ENCODE data around the gene GOLGA8S.
"Not testable (repeated sequence)": the region's sequence is repeated elsewhere in the genome, so short reads cannot be mapped to it uniquely, and the experiment has no call there.

Gene GOLGA8S

DNA sequence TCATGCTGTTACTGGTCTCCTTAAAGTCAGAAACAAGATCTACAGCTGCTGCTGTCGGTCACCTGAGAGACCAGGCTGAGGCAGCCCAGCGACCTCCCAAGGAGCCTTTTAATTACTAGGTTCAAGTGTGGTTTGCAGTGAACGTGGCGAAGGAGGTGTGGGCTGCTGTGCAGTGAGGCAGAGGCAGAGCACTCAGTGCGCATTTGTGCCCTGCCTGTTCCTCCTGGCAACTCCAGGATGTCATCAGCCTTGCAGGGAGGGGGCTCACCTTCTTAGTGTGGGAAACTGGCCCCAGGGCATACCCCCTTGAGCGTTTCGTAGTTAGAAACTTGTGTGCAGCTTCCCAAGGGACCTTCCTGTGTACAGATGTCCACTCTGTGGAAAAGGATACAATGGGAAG is 26.6 kb downstream of the GOLGA8S start:
- CTCF ChIA-PET; DNase-seq (ENCODE audit: extremely low spot score); POLR2A ChIA-PET: not testable (repeated sequence)

DNA sequence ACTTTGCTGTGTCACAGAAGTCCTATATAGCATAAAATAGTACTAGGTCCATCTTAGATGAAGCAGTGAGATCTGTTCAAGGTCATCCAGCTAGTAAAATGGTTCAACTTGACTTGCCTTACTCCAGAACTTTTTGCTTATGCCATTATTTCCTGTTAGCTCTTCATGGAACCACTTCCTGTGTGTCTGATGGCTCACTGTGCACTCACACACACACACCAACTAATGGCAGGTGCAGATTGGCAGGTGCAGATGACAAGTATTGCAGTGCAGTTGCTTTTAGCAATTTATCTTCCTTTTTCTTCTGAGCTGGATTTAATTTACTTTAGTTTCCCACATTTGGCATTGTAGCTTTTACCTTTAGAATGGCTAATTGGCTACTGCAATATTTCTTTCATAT is 29.8 kb downstream of the GOLGA8S start:
- TF ChIP-seq LEF1 (IDR thresholded peaks at IDR 0.05; ENCODE audit: borderline replicate concordance) (no peak), NFRKB (IDR thresholded peaks at IDR 0.05) (no peak)
- no peak for DNase-seq (ENCODE audit: extremely low spot score)
- POLR2A ChIA-PET = no interaction called here

DNA sequence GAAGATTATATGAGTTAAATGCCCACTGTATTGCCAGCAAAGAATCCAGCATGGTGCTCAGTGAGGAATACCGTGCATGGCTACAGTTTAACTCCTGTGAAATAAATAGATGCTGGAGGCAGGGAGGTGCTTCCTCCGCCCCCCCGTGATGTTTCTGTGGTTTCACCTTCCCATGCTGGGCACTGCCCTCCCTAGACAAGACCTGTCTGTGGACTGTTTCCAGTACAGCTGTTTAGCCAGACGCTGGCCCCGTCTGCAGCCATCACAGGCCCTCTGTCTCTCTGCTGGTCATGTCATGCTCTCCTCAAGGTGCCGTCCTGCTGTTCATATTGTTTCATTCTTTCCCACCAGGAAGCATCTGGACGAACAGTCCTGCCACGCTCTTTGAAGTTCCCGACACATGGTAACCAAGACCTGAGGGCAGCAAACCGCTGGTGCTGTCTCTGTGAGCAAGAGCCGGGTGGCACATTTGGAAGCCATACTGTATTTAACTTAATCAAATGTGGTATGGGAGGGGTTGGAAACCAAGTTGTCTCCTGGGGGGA is 31.4 kb downstream of the GOLGA8S start:
- DNase-seq (ENCODE audit: extremely low spot score) = no peak
- ChIA-PET POLR2A (no interaction called here), CTCF (no interaction called here)
- no peak for TF ChIP-seq LEF1 (IDR thresholded peaks at IDR 0.05; ENCODE audit: borderline replicate concordance)
- TF ChIP-seq SP1 (IDR thresholded peaks at IDR 0.05) = no peak
- no peak for TF ChIP-seq HDGF (IDR thresholded peaks at IDR 0.05; ENCODE audit: borderline replicate concordance)
- TF ChIP-seq SUZ12 (IDR thresholded peaks at IDR 0.05) = no peak
- no peak for TF ChIP-seq ARNT (IDR thresholded peaks at IDR 0.05)
- TF ChIP-seq CTBP1 (IDR thresholded peaks at IDR 0.05; ENCODE audit: borderline replicate concordance) = no peak
- TF ChIP-seq L3MBTL2 (conservative IDR thresholded peaks at IDR 0.05) = no peak
- TF ChIP-seq, protein P1, sequence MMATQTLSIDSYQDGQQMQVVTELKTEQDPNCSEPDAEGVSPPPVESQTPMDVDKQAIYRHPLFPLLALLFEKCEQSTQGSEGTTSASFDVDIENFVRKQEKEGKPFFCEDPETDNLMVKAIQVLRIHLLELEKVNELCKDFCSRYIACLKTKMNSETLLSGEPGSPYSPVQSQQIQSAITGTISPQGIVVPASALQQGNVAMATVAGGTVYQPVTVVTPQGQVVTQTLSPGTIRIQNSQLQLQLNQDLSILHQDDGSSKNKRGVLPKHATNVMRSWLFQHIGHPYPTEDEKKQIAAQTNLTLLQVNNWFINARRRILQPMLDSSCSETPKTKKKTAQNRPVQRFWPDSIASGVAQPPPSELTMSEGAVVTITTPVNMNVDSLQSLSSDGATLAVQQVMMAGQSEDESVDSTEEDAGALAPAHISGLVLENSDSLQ (IDR thresholded peaks at IDR 0.05) = no peak
- no peak for TF ChIP-seq FOXM1 (IDR thresholded peaks at IDR 0.05; ENCODE audit: borderline replicate concordance)

More for the DNA sequence above, 29.8 kb downstream of the GOLGA8S start:
- CTCF ChIA-PET = no interaction called here

DNA sequence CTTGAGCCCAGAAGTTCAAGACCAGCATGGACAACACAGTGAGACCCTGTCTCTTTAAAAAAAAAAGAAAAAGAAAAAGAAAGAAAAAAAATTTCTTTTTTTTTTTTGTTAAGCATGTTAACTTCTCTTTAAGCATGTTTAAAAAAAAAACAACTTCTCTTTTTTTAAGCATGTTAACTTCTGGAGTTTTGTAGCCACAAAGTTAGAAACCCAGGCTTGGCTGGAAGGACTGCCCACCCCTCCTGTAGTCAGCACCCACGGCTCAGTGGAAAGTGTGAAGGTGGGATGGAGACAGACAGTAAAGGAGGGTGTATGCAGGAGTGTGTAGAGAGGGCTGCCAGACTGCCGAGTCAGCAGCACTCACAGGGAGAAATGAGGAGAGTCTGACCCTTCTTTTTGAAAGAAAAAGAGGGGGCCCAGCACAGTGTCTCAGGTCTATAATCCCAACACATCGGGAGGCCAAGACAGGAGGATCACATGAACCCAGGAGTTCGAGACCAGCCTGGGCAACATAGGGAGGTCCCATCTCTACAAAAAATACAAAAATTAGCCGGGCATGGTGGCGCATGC is 33.2 kb downstream of the GOLGA8S start:
- POLR2A ChIA-PET = no interaction called here
- CTCF ChIA-PET = no interaction called here
- no peak for DNase-seq (ENCODE audit: extremely low spot score)
- no peak for TF ChIP-seq ARNT (IDR thresholded peaks at IDR 0.05)
- no peak for TF ChIP-seq HDGF (IDR thresholded peaks at IDR 0.05; ENCODE audit: borderline replicate concordance)
- TF ChIP-seq ELF4 (IDR thresholded peaks at IDR 0.05) = no peak
- no peak for TF ChIP-seq LEF1 (IDR thresholded peaks at IDR 0.05; ENCODE audit: borderline replicate concordance)
- no peak for TF ChIP-seq FOXM1 (IDR thresholded peaks at IDR 0.05; ENCODE audit: borderline replicate concordance)
- no peak for TF ChIP-seq SP1 (IDR thresholded peaks at IDR 0.05)
- no peak for TF ChIP-seq FOXA1 (IDR thresholded peaks at IDR 0.05)
- TF ChIP-seq FOXK2 (IDR thresholded peaks at IDR 0.05) = no peak
- no peak for TF ChIP-seq NFRKB (IDR thresholded peaks at IDR 0.05)
- no peak for TF ChIP-seq L3MBTL2 (conservative IDR thresholded peaks at IDR 0.05)
- no peak for TF ChIP-seq ZNF384 (IDR thresholded peaks at IDR 0.05)
- TF ChIP-seq, protein P1 (IDR thresholded peaks at IDR 0.05) = no peak
- TF ChIP-seq BHLHE40 (IDR thresholded peaks at IDR 0.05; ENCODE audit: borderline replicate concordance) = no peak
- no peak for TF ChIP-seq CTBP1 (IDR thresholded peaks at IDR 0.05; ENCODE audit: borderline replicate concordance)
- TF ChIP-seq TARDBP (IDR thresholded peaks at IDR 0.05) = no peak
- no peak for TF ChIP-seq SUZ12 (IDR thresholded peaks at IDR 0.05)

DNA sequence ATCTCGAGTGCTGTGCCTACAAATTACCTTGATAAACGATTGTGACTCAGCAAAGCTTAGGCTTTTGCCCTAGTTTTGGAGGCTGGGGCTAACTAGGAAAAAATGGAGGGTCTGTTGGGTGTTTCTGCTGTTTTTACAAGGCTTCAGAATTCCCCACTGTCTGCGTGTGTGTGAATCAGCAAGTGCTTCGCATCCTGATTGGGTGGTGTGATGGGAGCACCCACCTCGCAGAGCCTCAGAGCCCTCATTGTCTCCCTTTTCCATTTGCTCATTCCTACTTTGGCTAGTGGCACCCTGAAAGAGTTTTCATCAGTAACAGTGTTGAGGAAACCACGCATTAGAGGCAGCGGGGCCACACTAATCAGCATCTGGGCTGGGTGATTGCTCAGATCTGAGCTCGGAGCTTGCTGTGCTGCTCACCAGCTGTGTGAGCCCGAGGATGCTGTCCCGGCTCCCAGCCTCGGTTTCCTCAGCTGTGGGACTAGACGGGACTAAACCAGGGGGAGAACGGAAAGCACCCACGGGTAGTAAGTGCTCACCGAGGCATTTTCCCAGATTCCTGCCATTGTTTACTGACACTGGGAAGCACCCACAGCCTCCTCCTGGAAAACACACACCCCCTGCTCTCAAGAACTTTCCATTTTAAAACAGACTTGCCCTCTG is 40.6 kb downstream of the GOLGA8S start:
- POLR2A ChIA-PET = no interaction called here
- no peak for TF ChIP-seq FOXK2 (IDR thresholded peaks at IDR 0.05)
- TF ChIP-seq, protein P1 (IDR thresholded peaks at IDR 0.05) = no peak
- TF ChIP-seq ZNF384 (IDR thresholded peaks at IDR 0.05) = no peak
- no peak for TF ChIP-seq FOXA1 (IDR thresholded peaks at IDR 0.05)
- TF ChIP-seq ARNT (IDR thresholded peaks at IDR 0.05) = no peak
- TF ChIP-seq L3MBTL2 (conservative IDR thresholded peaks at IDR 0.05) = no peak
- no peak for TF ChIP-seq CTBP1 (IDR thresholded peaks at IDR 0.05; ENCODE audit: borderline replicate concordance)
- no peak for TF ChIP-seq SP1 (IDR thresholded peaks at IDR 0.05)
- no peak for TF ChIP-seq SUZ12 (IDR thresholded peaks at IDR 0.05)
- TF ChIP-seq ELF4 (IDR thresholded peaks at IDR 0.05) = no peak
- no peak for TF ChIP-seq BHLHE40 (IDR thresholded peaks at IDR 0.05; ENCODE audit: borderline replicate concordance)
- no peak for TF ChIP-seq NFRKB (IDR thresholded peaks at IDR 0.05)
- TF ChIP-seq TARDBP (IDR thresholded peaks at IDR 0.05) = no peak
- CTCF ChIA-PET = no interaction called here
- DNase-seq (ENCODE audit: extremely low spot score) = no peak

DNA sequence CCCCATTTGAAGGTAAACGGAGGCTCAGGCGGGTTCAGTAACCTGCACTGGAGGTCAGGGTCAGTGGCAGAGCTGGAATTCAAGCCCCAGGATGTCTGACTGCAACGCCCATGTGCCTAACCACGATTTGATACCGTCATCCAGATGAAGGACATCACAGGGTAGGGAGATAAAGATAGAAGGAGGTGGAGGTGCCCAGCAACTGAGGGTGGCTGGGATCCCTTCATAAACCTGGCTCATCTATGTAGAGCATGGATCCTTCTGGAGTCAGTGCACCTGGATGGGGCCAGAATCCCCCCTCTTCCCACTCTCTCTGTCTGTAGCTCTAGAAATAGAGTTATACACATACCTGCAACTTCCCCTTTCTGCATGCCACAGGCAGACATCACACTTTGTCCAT is 41.3 kb downstream of the GOLGA8S start:
- POLR2A ChIA-PET = no interaction called here
- CTCF ChIA-PET = no interaction called here
- TF ChIP-seq ELF4 (IDR thresholded peaks at IDR 0.05) (no peak), LEF1 (IDR thresholded peaks at IDR 0.05; ENCODE audit: borderline replicate concordance) (no peak), SUZ12 (IDR thresholded peaks at IDR 0.05) (no peak), BHLHE40 (IDR thresholded peaks at IDR 0.05; ENCODE audit: borderline replicate concordance) (no peak), HDGF (IDR thresholded peaks at IDR 0.05; ENCODE audit: borderline replicate concordance) (no peak), ARNT (IDR thresholded peaks at IDR 0.05) (no peak), CTBP1 (IDR thresholded peaks at IDR 0.05; ENCODE audit: borderline replicate concordance) (no peak), FOXA1 (IDR thresholded peaks at IDR 0.05) (no peak), FOXK2 (IDR thresholded peaks at IDR 0.05) (no peak), ZNF384 (IDR thresholded peaks at IDR 0.05) (no peak), SP1 (IDR thresholded peaks at IDR 0.05) (no peak), FOXM1 (IDR thresholded peaks at IDR 0.05; ENCODE audit: borderline replicate concordance) (no peak)
- DNase-seq (ENCODE audit: extremely low spot score) = no peak
